DMS153 (cell line): ENCODE data around the gene DNTTIP2.
"Not testable (repeated sequence)": the region's sequence is repeated elsewhere in the genome, so short reads cannot be mapped to it uniquely, and the experiment has no call there.

Experiments used
- DNase-seq: peaks from one replicate; lab custom pipeline; 2025; lab: John Stamatoyannopoulos, UW

The DNTTIP2 gene, protein sequence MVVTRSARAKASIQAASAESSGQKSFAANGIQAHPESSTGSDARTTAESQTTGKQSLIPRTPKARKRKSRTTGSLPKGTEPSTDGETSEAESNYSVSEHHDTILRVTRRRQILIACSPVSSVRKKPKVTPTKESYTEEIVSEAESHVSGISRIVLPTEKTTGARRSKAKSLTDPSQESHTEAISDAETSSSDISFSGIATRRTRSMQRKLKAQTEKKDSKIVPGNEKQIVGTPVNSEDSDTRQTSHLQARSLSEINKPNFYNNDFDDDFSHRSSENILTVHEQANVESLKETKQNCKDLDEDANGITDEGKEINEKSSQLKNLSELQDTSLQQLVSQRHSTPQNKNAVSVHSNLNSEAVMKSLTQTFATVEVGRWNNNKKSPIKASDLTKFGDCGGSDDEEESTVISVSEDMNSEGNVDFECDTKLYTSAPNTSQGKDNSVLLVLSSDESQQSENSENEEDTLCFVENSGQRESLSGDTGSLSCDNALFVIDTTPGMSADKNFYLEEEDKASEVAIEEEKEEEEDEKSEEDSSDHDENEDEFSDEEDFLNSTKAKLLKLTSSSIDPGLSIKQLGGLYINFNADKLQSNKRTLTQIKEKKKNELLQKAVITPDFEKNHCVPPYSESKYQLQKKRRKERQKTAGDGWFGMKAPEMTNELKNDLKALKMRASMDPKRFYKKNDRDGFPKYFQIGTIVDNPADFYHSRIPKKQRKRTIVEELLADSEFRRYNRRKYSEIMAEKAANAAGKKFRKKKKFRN

DNA sequence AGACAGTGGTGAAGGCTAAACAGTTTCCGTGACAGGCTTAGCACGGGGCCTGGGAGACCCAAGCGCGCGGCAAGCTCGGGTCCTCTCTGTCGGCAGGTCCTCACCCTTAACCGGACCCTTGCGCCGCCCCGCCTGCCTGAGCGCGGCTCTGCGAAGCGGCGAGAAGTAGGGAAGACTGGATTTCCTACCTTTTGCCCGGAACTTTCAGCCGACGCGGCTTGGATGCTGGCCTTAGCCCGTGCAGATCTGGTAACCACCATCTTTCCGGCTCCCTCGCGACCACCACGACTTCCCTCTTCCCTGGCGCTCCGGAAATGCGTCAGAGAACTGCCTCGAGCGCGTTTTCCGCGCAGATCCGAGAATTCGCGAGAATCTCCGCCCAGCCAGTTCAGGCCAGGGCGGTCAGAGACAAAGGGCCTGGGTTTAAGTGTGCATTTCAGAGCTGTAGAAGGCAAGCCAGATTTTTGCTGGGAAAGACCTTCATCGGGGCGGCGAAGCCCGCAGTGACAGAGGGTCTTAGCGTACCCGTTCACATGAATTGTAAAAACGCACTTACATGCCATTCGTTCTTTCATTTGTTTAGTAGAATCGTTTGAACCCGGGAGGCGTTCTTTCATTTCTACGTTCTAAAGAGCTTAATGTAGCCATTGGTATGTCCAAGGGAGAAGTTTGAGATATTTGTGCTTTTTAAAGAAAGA lies at the start of gene DNTTIP2:
DNTTIP2 (minus strand) TSS at position 318 of the 698 bp plus-strand sequence; CDS start at position 260, 58 bp downstream.
- DNase-seq, result peak; percentile 87

DNA sequence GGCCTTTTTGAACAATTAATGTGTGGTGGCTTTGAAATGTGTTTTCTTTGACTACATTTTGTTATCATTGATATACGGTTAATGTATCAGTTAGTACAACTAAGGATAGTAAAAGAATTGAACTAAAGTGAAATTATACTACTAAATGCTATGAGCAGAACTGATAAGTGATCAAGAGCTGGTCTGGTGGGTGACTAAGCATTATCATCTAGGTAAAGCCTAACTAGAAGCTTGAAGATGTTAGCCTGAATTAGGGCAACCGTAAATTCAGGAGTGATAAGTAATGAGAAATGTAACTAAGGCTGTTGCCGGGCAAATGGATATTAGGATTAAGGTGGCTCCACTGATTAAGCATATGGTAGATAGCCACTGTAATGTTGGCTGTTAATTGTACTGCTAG lies 46.2 kb upstream of the DNTTIP2 start:
- DNase-seq, result no peak

DNA sequence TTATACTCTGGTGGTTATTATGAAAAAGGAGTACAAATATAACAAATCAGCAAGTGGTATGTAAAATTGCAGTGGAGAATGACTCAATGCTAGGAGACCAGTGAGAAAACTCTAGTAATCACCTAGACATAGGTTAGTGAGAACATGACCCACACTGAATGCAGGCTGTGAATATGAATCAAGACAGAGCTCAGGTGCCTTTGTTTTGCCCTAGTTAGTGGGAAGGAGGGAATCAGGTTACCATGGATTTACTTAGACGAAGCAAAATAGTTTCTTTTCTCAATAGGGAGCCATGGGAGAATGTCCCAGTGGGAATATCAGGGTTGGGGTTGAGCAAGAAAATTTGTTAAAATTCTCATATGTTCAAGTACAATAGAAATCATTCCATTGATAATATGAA lies 40.8 kb upstream of the DNTTIP2 start:
- DNase-seq, result no peak

DNA sequence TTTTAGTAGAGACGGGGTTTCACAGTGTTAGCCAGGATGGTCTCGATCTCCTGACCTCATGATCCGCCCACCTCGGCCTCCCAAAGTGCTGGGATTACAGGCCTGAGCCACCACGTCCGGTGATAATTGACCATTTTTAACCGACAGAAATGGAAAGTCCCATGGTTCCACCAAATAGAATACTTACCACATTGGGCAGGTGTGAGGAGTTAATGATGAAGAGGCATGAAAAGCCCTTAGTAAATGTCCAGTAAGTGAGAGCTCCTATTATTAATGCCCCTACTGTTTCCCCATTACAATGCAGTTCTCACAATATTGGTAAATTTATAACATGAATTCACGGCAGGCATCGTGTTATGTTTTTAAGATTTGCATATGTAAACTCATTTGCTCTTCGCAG lies 38.3 kb upstream of the DNTTIP2 start:
- DNase-seq, result no peak

DNA sequence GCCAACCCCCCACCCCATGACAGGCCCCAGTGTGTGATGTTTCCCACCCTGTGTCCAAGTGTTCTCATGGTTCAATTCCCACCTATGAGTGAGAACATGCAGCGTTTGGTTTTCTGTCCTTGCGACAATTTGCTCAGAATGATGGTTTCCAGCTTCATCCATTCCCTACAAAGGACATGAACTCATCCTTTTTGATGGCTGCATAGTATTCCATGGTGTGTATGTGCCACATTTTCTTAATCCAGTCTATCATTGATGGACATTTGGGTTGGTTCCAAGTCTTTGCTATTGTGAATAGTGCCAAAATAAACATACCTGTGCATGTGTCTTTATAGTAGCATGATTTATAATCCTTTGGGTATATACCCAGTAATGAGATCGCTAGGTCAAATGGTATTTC lies 31.9 kb upstream of the DNTTIP2 start:
- not testable (repeated sequence) for DNase-seq

DNA sequence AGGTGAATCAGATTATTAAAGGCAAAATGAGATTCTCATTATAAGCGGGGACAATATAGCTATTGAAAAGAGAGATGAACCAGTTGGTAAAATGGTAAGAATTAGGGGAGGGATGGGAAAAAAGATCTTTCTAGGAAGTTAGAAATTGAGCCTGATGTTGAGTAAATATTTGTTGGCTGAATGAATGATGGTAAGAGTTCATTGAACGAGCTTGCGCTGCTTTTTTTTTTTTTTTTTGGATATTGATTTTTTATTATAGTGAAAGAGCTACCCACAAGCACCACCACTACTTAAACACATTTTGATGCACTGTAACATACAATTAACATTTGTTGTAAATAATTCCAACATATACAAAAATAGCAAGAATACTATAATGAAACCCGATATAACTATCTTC lies 31.3 kb upstream of the DNTTIP2 start:
- DNase-seq, result no peak

DNA sequence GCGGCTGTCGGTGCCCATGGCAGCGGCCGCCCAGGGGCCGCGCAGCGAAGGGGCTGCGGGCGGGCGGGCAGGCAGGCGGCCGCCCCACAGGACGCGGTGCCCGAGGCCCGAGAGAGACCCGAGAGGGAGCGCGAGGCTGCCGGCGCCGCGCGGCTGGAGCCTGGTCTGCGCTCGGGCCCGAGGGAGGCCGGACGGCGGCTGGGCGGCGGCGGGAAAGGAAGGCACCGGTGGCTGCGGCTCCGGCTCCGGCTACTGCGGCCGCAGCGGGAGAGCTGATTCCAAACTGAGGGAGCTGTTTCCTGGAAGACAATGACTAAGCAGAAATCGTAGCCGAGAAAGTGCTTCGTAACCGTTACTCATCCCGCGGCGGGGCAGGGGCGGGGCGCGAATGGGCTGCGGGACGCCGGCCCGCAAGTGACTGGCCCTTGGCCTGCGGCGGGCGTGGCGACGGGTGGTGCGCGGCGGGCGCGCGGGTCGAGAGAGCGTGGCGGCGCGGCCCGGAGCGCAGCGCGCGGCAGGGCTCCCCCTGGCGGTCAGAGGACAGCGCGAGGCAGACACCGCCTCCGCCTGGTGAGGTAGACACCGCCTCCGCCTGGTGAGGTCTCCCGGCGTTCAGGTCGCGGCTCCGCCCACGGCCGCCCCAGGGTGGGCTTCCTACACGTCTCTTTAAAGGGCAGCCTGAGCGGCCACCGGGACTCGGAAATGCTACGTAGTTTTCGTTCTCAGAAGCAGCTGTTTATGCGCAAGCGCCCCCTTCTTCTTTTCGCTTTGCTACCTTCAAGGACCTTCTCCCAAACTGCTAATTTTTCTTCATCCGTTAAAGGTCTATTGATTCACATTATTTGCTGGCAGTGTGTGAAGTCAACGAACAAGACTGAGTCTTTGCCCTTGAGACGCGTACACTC lies 30.4 kb upstream of the DNTTIP2 start, which contains the start of gene GCLM:
GCLM (minus strand) TSS at position 285 of the 905 bp plus-strand sequence; CDS start at position 18, 267 bp downstream.
- DNase-seq, result peak; percentile 77

DNA sequence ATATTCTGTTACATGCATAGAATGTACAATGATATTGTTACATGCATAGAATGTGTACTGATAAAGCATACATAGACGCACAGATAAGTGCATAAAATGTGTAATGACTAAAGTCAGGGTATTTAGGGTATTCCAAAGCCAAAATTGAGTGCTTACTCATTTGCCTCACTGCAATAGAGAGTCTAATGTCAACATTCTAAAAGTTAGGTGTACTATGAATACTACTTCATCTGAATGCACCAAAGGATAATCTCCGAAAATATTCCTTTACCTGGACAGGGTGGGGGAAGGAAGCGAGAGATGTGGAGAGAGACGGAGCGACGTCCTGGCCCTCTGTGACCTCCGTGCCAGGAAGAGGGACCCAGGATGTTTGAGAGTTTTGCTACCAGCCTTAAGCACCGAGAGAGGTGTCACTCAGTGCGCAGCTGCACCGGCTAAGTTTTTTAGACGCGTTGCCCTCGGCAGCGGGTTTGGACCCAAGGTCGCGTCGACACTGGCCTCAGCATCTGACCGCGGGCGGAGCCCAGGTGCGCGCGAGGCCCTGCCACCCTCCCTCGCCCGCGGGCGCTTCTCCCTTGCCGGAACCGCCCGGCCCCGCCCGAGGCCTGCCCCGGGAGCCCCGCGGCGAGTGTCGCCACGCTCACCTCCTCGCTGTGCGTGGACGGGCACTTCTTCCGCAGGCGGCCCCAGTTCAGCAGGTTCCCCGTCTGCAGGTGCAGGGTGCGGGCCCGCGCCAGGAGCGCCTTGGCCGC lies 29.6 kb upstream of the DNTTIP2 start:
- DNase-seq, result no peak

DNA sequence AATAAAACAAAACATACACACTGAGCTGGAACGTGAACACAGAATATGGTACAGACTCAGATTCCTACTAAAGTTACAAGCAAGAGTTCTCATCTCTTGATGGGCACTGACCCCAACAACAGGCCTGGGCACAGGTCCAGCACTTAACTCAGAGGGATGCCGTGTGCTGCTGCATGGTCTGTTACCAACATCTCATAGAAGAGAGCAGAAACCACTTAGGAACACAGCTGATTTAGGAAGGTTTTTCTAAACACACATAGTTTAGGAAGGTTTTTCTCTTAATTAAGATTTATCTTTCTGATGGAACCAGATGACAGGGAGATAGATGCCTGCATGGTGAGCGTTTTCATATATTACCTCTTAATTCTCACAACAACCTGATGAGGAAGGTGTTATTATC lies 28.7 kb upstream of the DNTTIP2 start:
- DNase-seq, result no peak

DNA sequence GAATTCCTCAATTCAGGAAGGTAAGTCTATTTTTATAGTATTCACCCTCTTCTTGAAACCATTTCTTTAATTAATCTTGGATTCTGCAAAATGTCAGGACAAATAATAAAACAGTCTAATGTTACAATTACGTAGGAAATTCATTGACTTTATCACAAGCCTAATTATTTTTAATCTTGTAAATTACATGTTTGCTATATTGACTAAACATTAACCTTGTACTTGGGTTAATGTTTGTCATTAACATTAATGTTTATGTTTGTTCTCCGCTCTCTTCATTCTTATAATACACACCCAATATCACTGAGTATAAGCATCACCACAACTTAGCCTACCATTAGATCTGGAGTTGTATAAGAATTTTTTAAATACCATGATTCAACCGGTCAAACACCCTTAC lies 27.5 kb upstream of the DNTTIP2 start:
- DNase-seq, result no peak

DNA sequence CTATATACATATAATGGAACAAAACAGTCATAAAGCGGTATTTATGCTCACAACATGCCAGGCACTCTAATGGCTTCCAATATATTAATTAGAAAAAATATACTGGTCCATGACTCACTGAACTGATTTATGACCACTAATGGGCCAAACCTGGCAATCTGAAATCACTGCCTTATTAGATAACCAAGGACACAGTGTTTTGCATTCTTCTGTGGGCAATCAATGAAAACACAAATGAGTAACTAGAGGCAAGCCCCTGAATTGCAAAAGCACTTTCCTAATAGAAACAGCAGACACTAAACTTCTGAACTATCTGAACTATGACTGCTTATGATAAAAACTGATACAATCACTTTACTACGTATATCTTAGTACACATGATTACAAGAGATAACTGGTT lies 26.7 kb upstream of the DNTTIP2 start:
- no peak for DNase-seq

DNA sequence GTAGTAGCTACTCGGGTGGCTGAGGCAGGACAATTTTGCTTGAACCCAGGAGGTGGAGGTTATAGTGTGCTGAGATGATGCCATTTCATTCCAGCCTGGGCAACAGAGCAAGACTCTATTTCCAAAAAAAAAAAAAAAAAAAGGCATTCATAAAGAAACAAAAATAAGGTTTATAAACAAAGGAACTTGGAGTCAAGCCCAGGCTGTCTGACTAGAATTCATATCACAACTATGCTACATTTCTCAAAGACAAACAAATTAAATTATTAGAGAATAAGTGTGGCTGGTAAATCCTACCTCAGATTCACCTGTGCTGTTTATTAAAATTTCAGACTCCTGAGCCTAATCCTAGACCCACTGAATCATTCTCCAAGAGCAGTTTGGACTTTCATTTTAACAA lies 26.0 kb upstream of the DNTTIP2 start:
- DNase-seq, result no peak

DNA sequence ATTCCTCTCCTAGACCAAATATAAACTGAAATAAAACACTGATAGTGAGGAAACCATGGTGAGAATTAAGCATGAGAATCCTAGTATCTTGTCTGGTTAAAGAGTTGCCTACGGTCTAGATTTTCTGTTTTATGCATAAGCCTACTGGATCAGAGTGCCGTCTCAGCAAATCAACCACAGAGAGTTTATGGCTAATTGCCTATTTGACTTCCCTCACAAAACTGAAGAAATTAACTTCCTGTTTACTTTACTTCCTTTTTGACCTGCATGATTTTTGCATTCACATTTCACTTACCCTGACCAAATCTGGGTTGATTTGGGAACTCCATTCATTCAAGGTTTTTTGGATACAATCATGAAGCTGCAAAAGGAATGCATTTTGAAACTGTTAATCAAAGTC lies 25.2 kb upstream of the DNTTIP2 start:
- no peak for DNase-seq

DNA sequence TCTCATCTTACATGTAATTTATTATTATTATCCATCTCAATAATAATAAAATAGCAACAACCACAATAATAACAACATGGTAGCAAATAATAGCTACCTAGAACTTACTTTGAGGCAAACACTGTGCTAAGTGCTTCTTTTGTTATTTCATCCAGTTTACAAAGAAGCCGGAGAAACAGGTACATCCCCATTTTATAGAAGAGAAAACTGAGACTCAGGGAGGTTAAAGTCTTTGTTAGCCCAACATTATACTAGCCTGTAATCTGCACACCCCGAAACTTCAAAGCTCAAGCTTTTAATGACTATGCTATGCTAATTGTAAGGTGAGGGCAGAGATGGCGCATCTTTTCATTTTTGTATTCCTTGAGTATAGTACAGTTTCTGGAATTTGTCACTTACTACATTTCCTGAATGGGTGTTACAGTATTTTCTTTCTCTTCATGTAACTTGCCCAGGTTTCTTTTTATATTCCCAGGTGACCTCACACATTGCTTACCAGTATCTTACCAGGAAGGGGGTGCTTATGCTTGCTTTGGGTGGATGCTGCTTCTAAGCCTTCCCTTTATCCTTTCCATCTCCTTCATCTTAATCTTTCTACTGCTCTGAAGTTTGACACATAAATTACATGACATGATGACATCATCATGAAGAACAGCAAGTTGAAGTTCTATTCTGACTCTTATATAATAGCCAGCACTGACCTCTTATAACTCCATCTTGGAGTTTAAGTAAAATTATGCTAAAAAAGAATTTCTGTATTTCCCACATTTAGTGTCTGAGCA lies 21.9 kb upstream of the DNTTIP2 start:
- DNase-seq, result no peak

DNA sequence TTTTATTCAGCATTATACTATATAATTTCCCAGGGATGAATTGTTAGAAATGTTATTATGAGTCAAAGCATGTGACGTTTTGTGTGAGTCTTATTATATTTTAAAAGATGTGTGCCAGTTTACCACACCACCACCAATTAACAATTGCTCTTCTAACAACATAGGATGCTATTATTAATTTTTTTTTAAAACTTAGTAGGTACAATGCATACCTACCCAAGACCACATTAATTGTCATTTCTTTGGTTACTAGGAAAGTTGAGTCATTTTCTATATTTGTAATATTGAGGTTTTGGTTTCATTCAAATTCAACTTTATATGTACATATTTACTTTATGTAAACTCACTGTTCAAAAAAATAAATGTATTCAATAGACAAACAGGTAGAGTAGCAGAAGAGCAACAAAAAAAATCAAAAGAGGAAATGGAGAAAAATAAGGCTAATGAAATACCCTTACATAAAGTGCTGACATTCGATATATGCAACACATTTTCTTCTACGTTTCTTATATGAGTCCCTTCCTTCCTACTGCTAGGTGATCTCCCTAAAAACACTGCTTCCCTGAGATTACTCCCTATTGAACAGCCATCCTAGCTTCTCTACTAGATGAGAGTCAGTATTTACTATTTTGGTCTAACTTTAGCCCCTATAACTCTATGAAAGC lies 20.7 kb upstream of the DNTTIP2 start:
- DNase-seq, result no peak

DNA sequence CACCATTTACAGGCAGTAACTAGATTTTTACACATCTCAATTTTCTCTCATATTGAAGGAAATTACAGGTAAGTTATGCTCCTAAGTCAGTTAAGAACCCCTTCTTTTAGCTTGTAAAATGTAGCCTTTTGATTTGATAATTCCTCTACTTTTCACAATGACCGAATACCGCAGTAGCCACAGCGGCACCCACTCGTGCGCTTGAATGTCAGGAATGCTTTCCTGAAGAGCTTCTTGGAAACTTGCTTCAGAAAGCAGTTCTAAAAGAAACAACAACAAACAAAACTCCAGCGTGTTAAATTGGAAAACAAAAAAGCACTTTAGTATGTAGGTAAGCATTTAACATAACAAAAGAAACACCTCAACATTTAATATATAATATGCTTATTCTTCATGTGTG lies 9.9 kb upstream of the DNTTIP2 start:
- DNase-seq, result no peak

DNA sequence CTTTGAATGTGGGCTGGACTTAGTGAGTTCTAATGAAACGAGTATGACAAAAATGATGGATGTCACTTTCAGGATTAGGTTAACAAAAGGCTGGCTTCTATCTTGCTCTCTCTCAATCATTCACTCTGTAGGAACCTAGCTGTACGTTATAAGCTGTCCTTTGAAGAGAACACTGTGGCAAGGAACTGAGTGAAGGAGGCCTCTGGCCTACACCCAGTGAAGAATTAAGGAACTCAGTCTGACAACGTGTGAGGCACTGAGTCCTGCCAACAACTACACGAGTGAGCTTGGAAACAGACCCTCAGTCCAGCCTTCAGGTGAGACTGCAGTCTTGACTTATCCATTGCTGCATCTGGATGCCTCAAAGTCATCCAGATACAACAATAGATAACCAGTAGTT lies 3.3 kb upstream of the DNTTIP2 start:
- DNase-seq, result no peak

DNA sequence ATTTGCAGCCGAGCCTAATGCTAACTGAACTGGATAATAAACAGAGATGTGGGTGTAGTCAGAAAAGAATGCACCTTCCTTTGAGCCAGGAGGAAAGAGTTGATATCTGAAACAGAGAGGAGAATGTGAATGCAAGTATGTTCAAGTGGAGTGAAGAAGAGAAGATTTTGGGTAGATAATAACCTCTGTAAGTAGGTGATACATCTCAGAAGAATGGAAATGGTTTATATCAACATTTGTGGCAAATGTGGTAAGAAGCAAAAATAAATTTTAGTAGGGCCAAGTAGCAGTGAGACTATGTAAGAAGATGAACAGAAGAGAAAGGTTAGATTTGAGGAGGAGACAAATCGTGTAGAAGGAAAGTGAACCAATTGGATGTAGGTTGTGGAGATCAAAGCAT lies 1.7 kb upstream of the DNTTIP2 start:
- DNase-seq, result no peak

DNA sequence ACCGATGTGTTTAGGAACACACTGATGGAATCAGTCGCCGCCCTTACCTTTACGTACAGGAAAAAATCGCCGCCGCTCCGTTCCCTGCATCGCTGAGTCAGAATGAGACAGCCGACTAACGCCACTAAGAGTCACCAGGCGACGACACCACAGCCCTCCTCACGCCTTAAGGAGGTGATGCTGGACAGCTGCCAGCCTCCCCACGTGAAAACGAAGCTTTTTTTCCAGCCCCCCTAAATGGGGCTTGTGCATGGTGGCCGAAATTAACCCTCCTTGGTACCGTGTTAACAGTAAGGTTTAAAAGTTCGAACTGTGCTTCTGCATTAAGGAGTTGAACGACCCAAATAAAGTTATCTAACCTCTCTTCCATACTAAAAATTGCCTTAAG lies 511 bp downstream of the DNTTIP2 start:
- no peak for DNase-seq

DNA sequence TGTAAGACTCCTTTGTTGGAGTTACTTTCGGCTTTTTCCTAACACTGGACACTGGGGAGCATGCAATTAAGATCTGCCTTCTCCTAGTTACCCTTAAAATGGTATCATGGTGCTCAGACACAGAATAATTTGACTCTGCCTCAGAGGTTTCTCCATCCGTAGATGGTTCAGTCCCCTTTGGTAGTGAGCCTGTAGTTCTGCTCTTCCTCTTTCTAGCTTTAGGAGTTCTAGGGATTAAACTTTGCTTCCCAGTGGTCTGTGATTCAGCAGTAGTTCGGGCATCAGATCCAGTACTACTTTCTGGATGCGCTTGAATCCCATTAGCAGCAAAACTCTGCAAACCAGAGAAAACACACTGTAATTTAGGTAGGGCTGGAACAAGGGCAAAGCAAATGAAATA lies 1.5 kb downstream of the DNTTIP2 start:
- DNase-seq, result no peak
